ENCODE results near the gene TM9SF4.
"Not testable (repeated sequence)": the region's sequence is repeated elsewhere in the genome, so short reads cannot be mapped to it uniquely, and the experiment has no call there.

Gene TM9SF4

GRCh38 chr20:32160341-32160740 is 50.8 kb downstream of the TM9SF4 start:
- no peak for DNase-seq

- no peak for DNase-seq
Measured at GRCh38 chr20:32162351-32162750, 52.8 kb downstream of the TM9SF4 start.

- DNase-seq = no peak
Measured at GRCh38 chr20:32163951-32164350, 54.4 kb downstream of the TM9SF4 start.

GRCh38 chr20:32164984-32165735 is 55.6 kb downstream of the TM9SF4 start:
- no peak for DNase-seq

- no peak for DNase-seq
Measured at GRCh38 chr20:32165836-32166545, 56.5 kb downstream of the TM9SF4 start.

GRCh38 chr20:32167552-32167951 is 58.0 kb downstream of the TM9SF4 start:
- DNase-seq = no peak

- DNase-seq = no peak
Measured at GRCh38 chr20:32168184-32168910, 58.8 kb downstream of the TM9SF4 start.

- DNase-seq = not testable (repeated sequence)
Measured at GRCh38 chr20:32177696-32178095, 68.2 kb downstream of the TM9SF4 start.

- no peak for DNase-seq
Measured at GRCh38 chr20:32179515-32179914, 70.0 kb downstream of the TM9SF4 start.

GRCh38 chr20:32179934-32180333 is 70.4 kb downstream of the TM9SF4 start:
- DNase-seq = no peak

- DNase-seq = no peak
Measured at GRCh38 chr20:32181606-32182005, 72.1 kb downstream of the TM9SF4 start.

- DNase-seq = no peak
Measured at GRCh38 chr20:32183947-32184635, 74.6 kb downstream of the TM9SF4 start.

- DNase-seq = no peak
Measured at GRCh38 chr20:32184961-32185603, 75.6 kb downstream of the TM9SF4 start.

GRCh38 chr20:32186506-32186905 is 77.0 kb downstream of the TM9SF4 start:
- DNase-seq = no peak

- no peak for DNase-seq
Measured at GRCh38 chr20:32188376-32189122, 79.0 kb downstream of the TM9SF4 start.

- DNase-seq = no peak
Measured at GRCh38 chr20:32189123-32189410, 79.6 kb downstream of the TM9SF4 start.

GRCh38 chr20:32189691-32190615 is 80.4 kb downstream of the TM9SF4 start:
- DNase-seq = no peak

GRCh38 chr20:32190616-32191415 is 81.3 kb downstream of the TM9SF4 start:
- DNase-seq = no peak

GRCh38 chr20:32191422-32191821 is 81.9 kb downstream of the TM9SF4 start:
- no peak for DNase-seq

- no peak for DNase-seq
Measured at GRCh38 chr20:32191873-32192272, 82.4 kb downstream of the TM9SF4 start.

All from NCI-H2081 treated with DMSO at 0.1 percent for 48 hours (cell line).